ENCODE measurements around the gene KAT2A.
"Not testable (repeated sequence)": the region's sequence is repeated elsewhere in the genome, so short reads cannot be mapped to it uniquely, and the experiment has no call there.

DNA sequence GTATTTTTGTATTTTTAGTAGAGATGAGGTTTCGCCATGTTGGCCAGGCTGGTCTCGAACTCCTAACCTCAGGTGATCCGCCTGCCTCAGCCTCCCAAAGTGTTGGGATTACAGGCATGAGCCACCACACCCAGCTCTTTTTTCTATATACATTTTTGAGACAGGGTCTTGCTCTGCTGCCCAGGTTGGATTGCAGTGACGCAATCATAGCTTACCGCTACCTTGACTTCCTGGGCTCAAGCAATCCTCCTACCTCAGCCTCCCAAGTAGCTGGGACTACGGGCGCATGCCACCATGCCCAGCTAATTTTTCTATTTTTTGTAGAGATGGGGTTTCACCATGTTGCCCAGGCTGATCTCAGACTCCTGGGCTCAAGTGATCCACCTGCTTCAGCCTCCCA lies 19.5 kb upstream of the KAT2A start:
- TF ChIP-seq, protein P1, sequence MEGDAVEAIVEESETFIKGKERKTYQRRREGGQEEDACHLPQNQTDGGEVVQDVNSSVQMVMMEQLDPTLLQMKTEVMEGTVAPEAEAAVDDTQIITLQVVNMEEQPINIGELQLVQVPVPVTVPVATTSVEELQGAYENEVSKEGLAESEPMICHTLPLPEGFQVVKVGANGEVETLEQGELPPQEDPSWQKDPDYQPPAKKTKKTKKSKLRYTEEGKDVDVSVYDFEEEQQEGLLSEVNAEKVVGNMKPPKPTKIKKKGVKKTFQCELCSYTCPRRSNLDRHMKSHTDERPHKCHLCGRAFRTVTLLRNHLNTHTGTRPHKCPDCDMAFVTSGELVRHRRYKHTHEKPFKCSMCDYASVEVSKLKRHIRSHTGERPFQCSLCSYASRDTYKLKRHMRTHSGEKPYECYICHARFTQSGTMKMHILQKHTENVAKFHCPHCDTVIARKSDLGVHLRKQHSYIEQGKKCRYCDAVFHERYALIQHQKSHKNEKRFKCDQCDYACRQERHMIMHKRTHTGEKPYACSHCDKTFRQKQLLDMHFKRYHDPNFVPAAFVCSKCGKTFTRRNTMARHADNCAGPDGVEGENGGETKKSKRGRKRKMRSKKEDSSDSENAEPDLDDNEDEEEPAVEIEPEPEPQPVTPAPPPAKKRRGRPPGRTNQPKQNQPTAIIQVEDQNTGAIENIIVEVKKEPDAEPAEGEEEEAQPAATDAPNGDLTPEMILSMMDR (conservative IDR thresholded peaks at IDR 0.05), result not testable (repeated sequence)
- not testable (repeated sequence) for TF ChIP-seq EZH2 (IDR thresholded peaks at IDR 0.05; ENCODE audit: low read depth)
